ENCODE data around the gene STARD3.

STARD3 gene

GRCh38 chr17:39674179-39674578 lies 37.2 kb downstream of the STARD3 start:
- DNase-seq (ENCODE audit: insufficient read length): no peak
- TF ChIP-seq POLR2AphosphoS5 (IDR thresholded peaks at IDR 0.05; ENCODE audit: low read depth, low read length): no peak
- no peak for TF ChIP-seq TAF1 (IDR thresholded peaks at IDR 0.05; ENCODE audit: borderline replicate concordance, low read depth, low read length)
- no peak for TF ChIP-seq POLR2A (IDR thresholded peaks at IDR 0.05; ENCODE audit: low read depth, low read length)
- no peak for FAIRE-seq

GRCh38 chr17:39674702-39675389 lies 37.9 kb downstream of the STARD3 start:
- DNase-seq (ENCODE audit: insufficient read length) (no peak), FAIRE-seq (no peak)
- no peak for TF ChIP-seq TAF1 (IDR thresholded peaks at IDR 0.05; ENCODE audit: borderline replicate concordance, low read depth, low read length)
- TF ChIP-seq POLR2AphosphoS5 (IDR thresholded peaks at IDR 0.05; ENCODE audit: low read depth, low read length): no peak
- TF ChIP-seq POLR2A (IDR thresholded peaks at IDR 0.05; ENCODE audit: low read depth, low read length): no peak

- FAIRE-seq: no peak
- no peak for DNase-seq (ENCODE audit: insufficient read length)
- TF ChIP-seq TAF1 (IDR thresholded peaks at IDR 0.05; ENCODE audit: borderline replicate concordance, low read depth, low read length): no peak
Measured at GRCh38 chr17:39675390-39676082, 38.6 kb downstream of the STARD3 start.

GRCh38 chr17:39676198-39676819 lies 39.4 kb downstream of the STARD3 start:
- no peak for DNase-seq (ENCODE audit: insufficient read length)
- FAIRE-seq: no peak
- TF ChIP-seq POLR2AphosphoS5 (IDR thresholded peaks at IDR 0.05; ENCODE audit: low read depth, low read length): no peak
- no peak for TF ChIP-seq TAF1 (IDR thresholded peaks at IDR 0.05; ENCODE audit: borderline replicate concordance, low read depth, low read length)
- TF ChIP-seq POLR2A (IDR thresholded peaks at IDR 0.05; ENCODE audit: low read depth, low read length): no peak

- DNase-seq (ENCODE audit: insufficient read length): no peak
- TF ChIP-seq POLR2AphosphoS5 (IDR thresholded peaks at IDR 0.05; ENCODE audit: low read depth, low read length): no peak
- TF ChIP-seq TAF1 (IDR thresholded peaks at IDR 0.05; ENCODE audit: borderline replicate concordance, low read depth, low read length): no peak
- TF ChIP-seq POLR2A (IDR thresholded peaks at IDR 0.05; ENCODE audit: low read depth, low read length): no peak
- no peak for FAIRE-seq
Measured at GRCh38 chr17:39677072-39677471, 40.1 kb downstream of the STARD3 start.

- no peak for TF ChIP-seq TAF1 (IDR thresholded peaks at IDR 0.05; ENCODE audit: borderline replicate concordance, low read depth, low read length)
- no peak for TF ChIP-seq POLR2AphosphoS5 (IDR thresholded peaks at IDR 0.05; ENCODE audit: low read depth, low read length)
- no peak for TF ChIP-seq POLR2A (IDR thresholded peaks at IDR 0.05; ENCODE audit: low read depth, low read length)
- FAIRE-seq (no peak), DNase-seq (ENCODE audit: insufficient read length) (no peak)
Measured at GRCh38 chr17:39677542-39678339, 40.8 kb downstream of the STARD3 start.

GRCh38 chr17:39678340-39679116 lies 41.6 kb downstream of the STARD3 start:
- FAIRE-seq: no peak
- no peak for DNase-seq (ENCODE audit: insufficient read length)
- no peak for TF ChIP-seq TAF1 (IDR thresholded peaks at IDR 0.05; ENCODE audit: borderline replicate concordance, low read depth, low read length)
- TF ChIP-seq POLR2AphosphoS5 (IDR thresholded peaks at IDR 0.05; ENCODE audit: low read depth, low read length): no peak
- TF ChIP-seq POLR2A (IDR thresholded peaks at IDR 0.05; ENCODE audit: low read depth, low read length): no peak

- TF ChIP-seq TAF1 (IDR thresholded peaks at IDR 0.05; ENCODE audit: borderline replicate concordance, low read depth, low read length) (no peak), POLR2A (IDR thresholded peaks at IDR 0.05; ENCODE audit: low read depth, low read length) (no peak), POLR2AphosphoS5 (IDR thresholded peaks at IDR 0.05; ENCODE audit: low read depth, low read length) (no peak)
- DNase-seq (ENCODE audit: insufficient read length) (no peak), FAIRE-seq (peak; percentile 67)
Measured at GRCh38 chr17:39679521-39680192, 42.7 kb downstream of the STARD3 start.

GRCh38 chr17:39683295-39683939 lies 46.5 kb downstream of the STARD3 start:
- DNase-seq (ENCODE audit: insufficient read length): no peak
- FAIRE-seq: no peak
- TF ChIP-seq POLR2A (IDR thresholded peaks at IDR 0.05; ENCODE audit: low read depth, low read length): no peak
- no peak for TF ChIP-seq TAF1 (IDR thresholded peaks at IDR 0.05; ENCODE audit: borderline replicate concordance, low read depth, low read length)
- no peak for TF ChIP-seq POLR2AphosphoS5 (IDR thresholded peaks at IDR 0.05; ENCODE audit: low read depth, low read length)

All from GM12892 (cell line).